Endometrium (tissue), 2 donors: ENCODE measurements around the gene POLD2.

Experiments
- FAIRE-seq: peaks from 2 replicates; lab custom pipeline; 2012; peaks lifted over from hg19 to GRCh38; lab: Jason Lieb, UNC
- donor health status: control.
- donor health status: control.

Gene POLD2

DNA sequence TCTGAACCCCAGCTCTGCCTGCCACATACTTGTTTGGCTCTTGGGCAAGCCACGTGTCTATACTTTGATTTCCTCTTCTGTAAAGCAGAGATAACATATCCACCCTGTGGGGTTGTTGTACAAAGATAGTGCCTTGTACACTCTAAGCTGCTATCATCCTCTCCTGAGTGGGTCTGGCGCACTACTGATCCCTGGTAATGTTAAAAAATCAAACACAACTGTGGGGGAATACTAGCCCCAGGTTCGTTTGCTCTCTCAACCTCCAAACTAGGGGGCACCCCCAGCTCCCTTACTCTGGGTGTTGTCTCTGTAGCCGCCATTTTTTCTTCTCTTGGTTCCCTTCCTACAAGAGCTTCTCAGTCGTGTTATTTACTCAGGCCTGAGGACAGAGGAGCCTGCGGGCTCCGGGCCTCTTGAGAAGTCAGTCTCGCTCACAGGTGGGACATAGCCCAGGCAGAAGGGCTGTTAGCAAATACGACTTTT lies 42.0 kb downstream of the POLD2 start:
- FAIRE-seq = no peak

DNA sequence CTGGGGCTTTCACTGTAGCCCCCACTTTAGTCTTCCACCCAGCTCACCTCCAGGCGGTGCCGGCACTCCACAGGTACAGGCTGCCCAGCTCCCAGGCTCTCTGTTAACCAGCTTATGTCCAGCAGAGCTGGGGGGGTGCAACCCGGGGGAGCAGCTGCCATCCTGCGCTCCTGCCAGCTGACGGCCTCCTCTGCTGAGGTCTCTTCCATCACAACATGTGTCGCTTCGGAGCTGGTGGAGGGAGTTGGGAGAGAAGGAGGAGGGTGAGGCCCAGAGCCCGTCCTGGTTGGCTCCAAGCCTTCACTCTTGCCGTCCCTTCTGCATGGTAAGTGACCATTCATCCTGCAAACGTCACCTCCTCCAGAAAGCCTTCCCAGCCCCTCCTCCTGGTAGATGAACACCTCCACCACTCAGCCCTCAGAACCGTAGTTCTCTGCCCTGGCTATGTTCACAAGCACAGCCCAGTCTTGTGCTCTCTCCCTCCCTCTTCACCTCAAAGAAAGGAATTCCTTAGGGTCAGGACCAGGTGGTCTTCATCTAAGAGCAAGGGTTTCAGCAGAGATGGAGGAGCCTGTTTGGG lies 42.6 kb downstream of the POLD2 start:
- FAIRE-seq = no peak

DNA sequence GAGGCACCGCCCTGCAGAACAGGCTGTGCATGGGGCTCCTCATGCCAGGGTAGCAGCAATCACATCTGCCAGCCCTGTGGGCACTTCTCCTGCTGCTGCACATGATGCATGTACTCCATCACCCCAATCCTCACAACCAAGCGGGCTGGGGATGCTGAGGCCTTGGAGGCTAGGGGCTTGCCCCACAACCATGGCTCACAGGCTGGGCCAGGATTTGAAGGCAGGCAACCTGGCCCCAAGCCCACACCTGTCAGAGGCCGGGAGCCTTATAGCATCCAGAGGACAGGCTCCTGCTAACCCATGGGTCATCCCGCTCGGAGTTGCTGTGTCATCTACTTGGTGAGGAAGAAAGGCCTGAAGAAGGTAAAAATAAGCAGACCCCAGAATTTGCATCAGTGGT lies 43.2 kb downstream of the POLD2 start:
- FAIRE-seq = no peak

DNA sequence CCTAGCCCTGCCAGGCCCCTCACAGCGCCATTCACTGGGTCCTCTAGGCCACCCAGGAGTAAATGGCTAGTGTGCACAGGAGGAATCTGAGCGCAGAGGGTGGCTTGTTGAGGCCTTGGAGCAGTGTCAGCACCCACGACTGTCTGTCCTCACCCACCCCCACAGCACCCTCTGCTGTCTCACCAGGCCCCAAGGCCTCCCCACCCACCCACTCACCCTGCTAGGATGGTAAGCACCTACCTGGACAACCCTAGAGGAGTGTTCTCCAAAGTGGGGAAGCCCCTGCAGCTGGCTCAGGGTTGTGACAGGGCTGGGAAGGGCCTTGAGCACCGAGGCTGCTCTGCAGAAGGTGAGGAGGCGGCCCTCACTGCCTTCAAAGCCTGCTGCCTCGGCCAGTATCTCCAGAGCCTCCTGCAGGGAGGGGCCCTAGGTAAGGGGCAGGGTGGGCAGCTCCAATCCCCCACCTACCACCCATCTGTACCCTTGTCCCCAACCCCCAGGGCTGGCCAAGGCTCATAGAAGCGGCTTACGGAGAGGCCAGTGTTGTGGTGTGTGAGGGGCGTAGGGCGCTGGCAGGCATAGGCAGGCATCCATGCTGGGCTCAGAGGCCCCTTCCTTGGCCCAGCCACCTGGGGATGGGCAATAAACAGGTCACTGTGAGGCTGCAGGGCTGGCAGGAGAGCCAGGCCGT lies 43.9 kb downstream of the POLD2 start:
- FAIRE-seq = no peak

DNA sequence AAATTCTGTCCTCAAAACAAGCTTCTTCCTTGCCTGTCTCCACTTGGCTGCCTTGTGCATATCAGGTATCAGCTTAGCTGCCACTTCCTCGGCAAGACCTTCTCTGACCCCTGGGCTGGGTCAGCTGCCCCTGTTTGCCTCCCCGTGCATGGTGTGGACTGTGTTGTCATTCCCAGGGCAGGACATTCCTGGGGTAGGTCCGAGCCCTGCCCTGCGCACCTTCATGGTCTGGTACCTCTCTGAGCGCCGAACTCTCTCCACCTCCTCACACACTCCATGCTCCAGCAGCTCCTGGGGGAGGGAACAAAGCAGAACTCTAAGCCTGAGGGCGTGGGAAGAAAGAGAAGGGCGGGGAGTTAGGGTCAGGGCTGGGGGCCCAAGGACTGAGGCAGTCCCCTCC lies 44.8 kb downstream of the POLD2 start:
- no peak for FAIRE-seq

DNA sequence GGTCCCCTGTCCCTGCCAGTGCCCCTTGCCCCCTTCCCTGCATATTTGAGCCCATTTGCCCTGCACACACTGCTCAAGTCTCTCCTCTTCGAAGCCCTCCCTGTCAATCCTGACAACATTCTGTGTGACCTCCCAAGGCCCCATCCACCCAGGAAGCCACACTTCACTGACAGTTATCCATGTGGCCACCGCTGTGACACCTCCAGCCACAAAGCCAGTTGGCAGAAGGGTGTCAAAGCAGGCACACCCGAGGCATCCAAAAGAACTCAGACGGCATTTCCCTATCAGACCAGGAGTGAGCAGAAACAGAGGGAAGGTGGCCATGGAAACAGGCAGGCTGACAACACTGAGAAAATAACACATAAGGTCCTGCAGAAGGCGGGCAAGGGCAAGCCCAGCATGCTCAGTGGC lies 45.7 kb downstream of the POLD2 start:
- no peak for FAIRE-seq

DNA sequence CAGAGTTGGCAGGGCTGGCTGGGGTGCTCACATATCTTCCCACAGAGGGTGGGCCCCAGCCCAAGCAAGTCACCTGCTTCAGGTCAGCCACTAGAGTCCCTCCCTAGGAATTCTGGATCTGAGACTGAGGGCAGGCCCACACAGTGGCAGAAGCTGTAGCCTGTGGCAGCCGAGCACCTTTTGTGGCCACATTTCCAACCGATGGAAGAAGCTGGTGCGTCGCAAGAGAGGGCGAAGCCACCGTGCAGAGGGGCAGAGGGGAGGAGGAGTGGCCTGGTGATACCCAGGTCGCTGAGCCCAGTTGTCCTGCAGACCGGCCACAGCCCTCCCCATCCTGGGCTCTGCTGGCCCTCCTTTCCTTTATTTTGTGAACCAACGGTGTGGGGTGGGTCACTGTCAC lies 46.3 kb downstream of the POLD2 start:
- FAIRE-seq = no peak

DNA sequence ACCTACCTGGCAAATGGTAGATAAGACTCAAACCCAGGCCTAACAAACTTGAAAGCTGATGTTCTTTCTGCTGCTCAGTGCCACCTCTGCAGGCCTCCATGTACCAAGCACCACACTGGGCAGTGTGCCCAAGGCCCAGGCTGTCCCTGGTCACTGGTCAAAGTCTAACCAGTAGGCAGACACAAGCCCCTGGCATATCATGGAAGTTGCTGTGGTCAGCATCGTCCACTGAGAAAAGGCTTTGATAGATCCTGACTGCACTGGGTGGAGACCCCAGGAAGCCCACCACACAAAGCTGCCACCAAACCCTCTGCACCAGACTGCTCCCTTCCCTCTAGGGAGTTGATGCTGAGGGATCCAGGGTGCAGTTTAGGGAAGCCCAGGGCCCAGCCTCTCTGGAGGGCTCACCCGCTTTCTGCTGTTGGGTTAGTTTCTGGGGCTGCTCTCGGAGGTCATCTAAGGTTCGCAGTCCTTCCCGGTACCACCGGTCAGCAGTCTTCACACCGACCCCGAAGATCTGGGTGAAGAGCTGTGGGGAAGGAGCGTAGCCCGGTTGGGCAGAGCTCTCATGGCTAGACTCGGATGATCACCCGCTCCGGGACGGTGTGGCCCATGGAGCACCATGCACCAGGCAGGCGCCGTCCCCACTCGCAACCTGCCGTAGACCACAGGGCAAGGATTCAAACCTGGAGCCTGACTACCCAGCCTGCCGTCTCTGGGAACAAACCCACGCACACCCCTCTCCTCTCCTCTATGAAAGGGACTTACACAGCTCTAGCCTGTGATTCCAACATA lies 47.0 kb downstream of the POLD2 start:
- FAIRE-seq = no peak

DNA sequence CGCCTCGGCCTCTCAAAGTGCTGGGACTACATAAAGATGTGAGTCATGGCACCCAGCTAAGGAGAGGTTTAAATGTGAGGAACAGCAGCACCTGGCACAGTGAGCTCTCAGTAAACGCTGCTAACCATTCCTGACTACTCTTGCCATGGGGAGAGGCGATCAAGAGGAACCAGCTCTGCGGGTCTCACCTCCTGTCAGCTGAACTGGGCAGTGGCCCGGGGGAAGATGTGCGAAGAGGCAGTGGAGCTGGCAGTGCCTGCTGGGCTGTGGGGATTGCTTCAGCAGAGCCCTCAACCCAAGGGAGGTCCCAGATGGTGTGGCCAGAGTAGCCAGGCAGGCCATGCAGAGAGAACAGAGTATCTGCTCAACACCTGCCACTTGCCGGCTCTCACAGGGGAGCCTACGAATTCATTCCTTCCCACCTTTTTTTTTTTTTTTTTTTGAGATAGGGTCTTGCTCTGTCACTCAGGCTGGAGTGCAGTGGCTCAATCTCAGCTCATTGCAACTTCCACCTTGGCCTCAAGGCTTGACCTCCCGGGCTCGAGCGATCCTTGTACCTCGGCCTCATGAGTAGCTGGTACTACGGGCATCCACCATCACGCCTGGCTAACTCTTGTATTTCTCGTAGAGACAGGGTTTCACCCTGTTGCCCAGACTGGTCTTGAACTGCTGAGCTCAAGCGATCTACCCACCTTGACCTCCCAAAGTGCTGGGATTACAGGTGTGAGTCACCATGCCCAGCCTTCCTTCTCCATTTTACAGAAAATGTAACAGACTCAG lies 47.9 kb downstream of the POLD2 start:
- FAIRE-seq = no peak

DNA sequence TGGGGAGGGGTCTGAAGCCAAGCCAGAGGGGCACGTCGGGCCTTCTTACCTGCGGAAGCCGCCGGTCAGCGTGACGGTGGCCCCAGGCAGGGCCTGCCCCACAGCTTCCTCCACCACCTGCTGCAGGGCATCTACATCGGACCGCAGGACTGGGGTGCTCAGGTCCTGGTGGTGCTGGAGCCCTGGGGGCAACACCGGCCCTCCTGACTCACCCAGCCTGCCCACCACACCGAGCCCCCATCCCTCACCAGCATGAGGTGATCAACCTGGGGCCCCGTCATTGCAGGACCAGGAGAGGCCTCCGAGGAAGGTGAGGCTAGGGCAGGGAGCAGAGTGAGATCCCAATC lies 49.0 kb downstream of the POLD2 start:
- no peak for FAIRE-seq

DNA sequence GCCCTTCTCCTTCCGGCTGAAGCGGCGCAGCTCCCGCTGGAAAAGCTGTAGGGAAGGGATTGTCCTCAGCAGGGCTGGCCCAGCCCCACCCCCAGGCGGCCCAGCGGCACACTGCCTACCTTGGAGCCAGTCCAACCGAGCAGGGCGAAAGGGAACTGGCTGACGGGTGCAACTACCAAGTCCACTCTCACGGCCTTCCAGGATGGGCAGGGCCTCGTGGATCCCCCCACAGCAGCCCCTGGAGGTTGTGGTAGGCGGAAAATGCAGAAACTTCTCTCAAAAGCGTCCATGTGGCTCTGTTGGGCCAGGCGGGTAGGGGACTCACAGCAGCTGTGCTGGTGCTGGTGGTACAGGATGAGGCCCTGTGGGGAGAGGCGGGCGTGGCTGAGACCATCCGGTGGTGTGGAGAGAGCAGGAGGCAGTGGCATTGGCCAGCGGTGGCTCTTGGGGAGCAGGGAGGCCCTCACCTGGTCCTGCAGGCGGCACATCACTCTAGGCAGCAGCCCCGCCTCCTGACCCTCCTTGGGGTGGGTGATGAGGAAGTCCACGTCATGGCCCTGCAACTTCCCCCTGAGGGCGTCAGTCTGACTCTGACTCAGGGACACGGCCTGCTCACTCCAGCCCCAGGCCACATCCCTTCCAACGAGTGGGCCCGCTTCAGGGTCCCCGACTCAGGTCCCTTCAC lies 49.5 kb downstream of the POLD2 start:
- FAIRE-seq = no peak

DNA sequence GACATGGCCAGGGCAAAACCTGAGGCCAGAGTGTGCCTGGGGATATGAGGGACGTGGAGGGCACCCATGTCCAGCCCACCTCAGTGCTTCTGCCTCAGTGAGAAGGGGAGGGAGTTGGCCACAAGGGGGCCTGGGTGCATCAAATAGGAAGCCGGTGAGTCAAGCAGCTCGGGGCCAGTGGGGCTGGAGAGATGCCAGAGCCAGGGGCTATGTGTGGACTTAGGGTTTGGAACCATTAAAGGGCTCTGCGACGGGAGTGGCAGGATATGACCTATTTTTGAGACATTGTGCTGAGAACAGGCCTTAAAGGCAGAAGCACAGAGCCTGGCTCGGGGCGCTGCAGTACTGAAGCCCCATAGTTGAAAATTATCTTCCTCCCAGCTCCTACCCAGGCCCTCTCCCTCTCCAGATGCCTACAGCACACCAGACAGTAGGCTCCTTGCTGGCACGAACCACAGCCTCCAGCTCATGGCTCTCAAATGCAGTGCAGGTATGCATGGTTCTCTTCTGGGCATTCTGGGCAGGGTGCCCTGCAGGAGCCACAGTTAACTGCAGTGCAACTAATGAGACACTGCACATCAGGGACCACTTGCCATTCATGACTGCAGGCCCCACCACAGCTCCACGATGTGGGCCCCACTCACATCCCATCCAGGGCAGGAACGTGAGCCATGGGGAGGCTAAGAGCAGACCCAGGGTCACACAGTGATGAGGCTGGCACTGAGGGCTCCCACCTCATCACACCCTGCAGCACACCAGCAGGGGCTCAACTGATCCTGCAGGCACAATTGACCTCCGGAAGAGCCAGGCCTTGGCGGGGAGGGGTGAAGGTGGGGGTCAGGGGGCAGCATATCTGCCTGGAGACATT lies 50.8 kb downstream of the POLD2 start:
- FAIRE-seq = no peak

DNA sequence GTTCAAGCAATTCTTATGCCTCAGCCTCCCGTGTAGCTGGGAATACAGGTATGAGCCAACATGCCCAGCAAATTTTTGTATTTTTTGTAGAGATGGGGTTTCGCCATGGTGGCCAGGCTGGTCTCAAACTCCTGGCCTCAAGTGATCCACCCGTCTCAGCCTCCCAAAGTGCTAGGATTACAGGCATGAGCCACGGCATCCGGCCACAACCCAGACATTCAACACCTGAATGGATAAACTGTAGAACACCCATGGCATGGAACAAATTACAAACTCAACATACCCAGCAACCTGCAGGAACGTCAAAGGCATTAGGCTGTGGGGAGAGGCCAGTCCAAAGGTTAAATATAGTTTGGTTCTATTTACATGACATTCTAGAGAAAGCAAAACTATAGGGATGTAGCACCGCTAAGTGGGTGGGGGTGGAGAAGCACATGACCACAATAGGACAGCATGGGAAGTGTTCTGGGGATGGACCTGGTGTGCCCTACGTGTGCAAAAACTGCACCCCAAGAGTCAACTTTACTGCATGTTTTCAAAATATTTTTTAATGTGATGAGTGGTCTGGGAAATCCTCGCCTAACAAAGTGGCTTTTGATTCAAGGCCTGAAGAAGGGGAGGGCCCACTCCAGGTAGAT lies 51.5 kb downstream of the POLD2 start:
- FAIRE-seq = no peak

DNA sequence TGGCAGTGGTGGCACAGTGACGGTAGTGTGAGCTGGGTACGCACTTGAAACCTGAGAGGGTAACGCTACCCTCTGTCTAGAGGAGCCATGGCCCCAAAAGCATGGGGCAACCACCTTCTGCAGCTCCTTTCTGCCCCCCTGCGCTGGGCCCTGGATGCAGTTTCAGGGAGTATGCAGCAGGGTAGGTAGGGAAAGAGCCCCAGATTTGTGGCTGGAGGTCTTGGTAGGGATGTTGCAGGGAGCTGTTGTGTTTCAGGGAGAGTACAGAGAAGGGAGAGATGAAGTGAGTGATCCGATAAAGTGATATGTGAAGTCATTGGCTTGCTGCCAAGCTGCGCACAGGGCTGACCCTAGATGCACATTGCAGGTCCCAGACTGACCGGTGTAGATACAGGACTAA lies 55.3 kb downstream of the POLD2 start:
- no peak for FAIRE-seq

DNA sequence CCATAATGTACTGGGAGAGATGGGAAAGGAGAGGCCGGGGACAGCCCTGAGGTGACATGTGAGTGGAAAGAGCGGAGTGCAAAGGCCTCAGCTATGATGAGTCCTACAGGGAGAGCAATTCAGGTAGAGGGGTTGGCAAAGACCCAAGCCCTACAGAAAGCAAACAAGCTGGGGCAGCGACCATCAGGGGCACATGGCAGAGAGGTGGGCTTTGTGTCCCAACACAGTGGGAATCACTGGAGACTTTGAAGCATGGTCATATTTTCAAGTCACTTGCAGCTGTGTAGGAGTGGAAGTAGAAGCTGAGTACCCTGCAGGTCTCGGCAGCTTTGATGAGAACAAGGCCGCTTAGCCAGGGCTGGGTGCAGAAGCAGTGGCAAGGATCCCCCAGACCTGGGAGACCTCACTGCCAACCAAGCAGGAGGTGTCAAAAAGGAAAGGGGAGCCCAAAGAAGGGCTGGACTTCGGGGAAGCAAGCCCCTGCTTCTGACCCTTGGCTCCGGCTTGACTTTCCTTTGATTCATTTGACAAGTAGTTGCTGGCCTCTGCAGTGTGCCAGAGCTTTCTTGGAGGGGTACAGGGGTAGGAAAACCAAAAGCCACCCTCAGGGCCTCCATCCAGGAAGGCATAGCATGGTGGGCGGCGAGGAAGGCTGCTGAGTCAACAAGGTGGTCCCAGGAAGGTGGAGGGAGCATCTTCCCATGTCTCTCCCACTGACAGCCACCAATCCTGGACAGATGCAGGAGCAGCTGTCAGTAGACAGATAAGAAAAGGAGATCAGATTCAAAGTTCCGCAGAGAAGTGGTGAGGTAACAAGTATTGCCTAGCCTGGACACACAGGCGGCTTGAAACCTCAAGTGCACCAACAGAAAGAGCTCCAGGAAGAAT lies 56.0 kb downstream of the POLD2 start:
- no peak for FAIRE-seq

DNA sequence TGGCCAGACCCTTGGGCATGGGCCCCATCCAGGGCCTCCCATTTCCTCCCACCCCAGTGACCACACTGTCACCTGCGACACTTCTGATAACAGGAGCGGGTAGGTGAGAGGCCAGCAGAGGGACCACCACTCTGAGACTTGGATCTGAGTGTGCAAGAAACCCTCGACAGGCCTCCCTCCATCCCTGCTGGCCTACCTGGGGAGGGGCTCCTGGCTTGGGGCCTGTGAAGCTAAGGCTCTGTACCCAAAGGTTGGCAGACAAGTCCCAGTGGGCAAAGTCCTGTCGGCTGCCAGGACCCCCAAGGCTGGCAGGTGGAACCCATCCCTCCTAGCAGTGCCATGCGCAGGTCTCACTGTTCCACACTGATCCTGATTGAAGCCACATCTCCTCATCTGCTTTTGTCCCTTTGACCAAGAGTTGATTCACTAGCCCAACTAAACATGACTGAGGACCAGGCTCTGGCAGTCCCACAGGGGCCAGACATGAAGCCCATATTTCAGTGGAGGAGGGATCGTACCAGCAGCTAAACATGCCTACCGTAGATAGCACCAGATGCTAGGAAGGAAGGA lies 56.8 kb downstream of the POLD2 start:
- FAIRE-seq = no peak

DNA sequence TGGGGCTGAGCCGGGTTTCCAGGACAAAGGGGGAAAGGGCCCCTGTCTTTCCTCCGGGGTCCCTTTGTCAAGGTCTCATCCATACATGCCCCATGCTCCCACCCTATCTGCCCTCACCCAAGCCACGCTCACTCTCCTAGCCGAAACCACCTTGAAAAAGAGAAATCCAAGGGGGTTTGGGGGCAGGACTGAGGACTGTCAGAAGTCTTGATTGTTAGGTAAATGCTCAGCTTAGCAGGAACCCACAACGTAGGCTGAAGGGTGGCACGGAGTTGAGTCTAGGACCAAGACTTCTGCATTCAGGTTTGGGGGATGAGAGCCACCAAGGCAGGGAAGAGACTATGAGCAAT lies 57.3 kb downstream of the POLD2 start:
- no peak for FAIRE-seq

DNA sequence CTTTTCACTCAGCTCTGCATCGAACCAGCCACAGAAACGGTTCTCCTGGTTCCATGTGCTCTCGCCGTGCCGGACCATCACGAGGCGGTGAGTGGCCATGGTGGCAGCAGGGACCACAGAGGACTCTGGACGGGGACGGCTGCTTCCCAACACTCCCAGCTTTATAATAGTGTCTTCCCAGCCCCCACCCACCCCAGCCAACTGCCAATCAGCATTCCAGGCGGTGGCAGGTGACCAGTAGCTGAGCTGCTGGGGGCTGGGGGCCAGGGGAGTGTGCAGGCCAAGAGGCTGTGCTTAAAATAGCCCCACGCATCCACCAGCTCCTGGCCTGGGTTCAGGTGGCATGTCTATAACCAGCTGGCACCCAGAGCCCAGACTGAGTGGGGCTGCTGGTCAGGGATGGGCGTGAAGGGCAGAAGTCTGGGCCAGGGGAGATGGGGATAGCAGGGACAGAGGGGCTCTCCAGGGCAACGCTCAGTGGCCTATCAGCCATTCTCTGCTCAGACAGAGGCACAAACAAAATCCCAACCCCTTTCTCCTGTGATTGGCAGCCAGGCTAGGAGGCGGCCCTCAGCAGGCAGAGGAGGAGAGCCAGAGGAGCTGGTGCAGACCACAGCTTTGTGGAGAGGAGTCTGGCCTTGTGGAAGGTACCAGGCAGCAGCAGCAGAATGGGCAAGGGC lies 57.8 kb downstream of the POLD2 start, which contains the start of gene PGAM2:
TSS of gene PGAM2 (minus strand) at position 137 of the 680 bp plus-strand sequence. CDS start at position 99, 38 bp downstream.
- FAIRE-seq = no peak
